ENCODE measurements around the gene SLC11A2. TPM values are rescaled to one million over a fixed set of nuclear protein-coding genes. Genes with fewer than 3 reads are reported as not detected.
A peak's percentile ranks its signal among the peaks of the same experiment; 100 is the strongest.

Gene SLC11A2
- total and polyA plus RNA-seq, 2 of the 13 experiments (the other 11 are each of a cell fraction or from before 2014, with no cell fraction given): 71.7 to 77.0 TPM

DNA sequence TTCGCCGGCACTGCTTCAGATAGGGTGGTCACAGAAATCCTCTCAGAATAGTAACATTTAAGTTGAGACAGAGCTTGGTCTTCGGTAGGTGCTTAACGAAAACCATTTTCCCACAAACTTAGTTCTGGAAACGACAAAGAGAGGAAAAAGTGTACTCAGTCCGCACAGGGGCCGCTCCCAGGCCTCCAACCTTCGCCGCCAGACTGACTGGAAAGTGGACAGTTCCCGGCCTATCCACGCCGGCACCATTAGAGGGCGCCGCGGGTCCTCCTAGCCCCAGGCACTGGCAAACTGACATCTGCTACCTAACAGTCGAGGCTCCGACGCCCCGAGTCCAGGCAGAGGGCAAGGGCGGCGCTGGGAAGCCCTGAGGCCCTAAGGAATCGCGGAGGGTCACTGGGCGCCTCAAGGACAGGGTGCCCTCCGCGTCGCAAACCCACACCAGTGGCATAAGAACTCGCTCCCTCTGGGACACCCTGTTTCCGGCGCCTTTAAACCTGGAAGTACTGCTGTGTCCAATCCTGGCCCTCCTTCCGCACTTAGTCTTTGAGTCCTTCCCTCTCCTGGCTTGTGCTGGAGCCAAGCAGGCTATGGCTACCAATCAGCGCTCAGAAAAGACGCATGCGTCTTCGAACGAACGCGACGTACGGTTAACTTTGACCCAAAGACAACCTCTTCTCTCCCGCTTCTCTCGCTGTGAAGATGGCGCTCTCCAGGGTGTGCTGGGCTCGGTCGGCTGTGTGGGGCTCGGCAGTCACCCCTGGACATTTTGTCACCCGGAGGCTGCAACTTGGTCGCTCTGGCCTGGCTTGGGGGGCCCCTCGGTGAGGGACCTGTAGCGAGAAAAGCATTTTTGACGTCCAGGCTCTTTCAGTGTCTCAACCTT, 21.7 kb upstream of the SLC11A2 start, which contains the start of gene LETMD1 (continued):
- TF ChIP-seq SOX6 (IDR thresholded peaks at IDR 0.05) (no peak), SOX6 (CRISPR knock-in tag; IDR thresholded peaks at IDR 0.05) (peak; percentile 67), PHF21A (CRISPR knock-in tag; IDR thresholded peaks at IDR 0.05) (peak; percentile 83), LCORL (IDR thresholded peaks at IDR 0.05) (no peak), LCORL (CRISPR knock-in tag; IDR thresholded peaks at IDR 0.05) (no peak), RFX1 (IDR thresholded peaks at IDR 0.05) (no peak), PHF8 (CRISPR knock-in tag; IDR thresholded peaks at IDR 0.05) (peak; percentile 89), ZNF672 (CRISPR knock-in tag; IDR thresholded peaks at IDR 0.05) (no peak), FOSL1 (CRISPR knock-in tag; IDR thresholded peaks at IDR 0.05; ENCODE audit: borderline replicate concordance) (no peak), ZNF30 (CRISPR knock-in tag; IDR thresholded peaks at IDR 0.05) (no peak), FOXA3 (CRISPR knock-in tag; IDR thresholded peaks at IDR 0.05) (no peak; the same call in 1 of the 2 replicates), PAF1 (CRISPR knock-in tag; IDR thresholded peaks at IDR 0.05) (no peak), ZFP36 (IDR thresholded peaks at IDR 0.05; ENCODE audit: borderline replicate concordance, low read depth, low read length, partially characterized antibody) (no peak), ZNF713 (CRISPR knock-in tag; IDR thresholded peaks at IDR 0.05) (peak; percentile 63; the same call in 1 of the 2 replicates), SAFB2 (CRISPR knock-in tag; IDR thresholded peaks at IDR 0.05; ENCODE audit: borderline replicate concordance, low read depth) (no peak), SNAPC2 (CRISPR knock-in tag; IDR thresholded peaks at IDR 0.05) (peak; percentile 62; the same call in 1 of the 2 replicates), NFYC (CRISPR knock-in tag; IDR thresholded peaks at IDR 0.05) (peak; percentile 87), ZNF530 (CRISPR knock-in tag; IDR thresholded peaks at IDR 0.05; ENCODE audit: low read depth) (no peak), ZNF816 (CRISPR knock-in tag; IDR thresholded peaks at IDR 0.05; ENCODE audit: borderline replicate concordance) (0 out of 2 replicates have a peak, but pooled peaks have one; percentile 33), POGZ (CRISPR knock-in tag; IDR thresholded peaks at IDR 0.05) (peak; percentile 73), ZNF546 (CRISPR knock-in tag; conservative IDR thresholded peaks at IDR 0.05) (no peak), ZSCAN22 (CRISPR knock-in tag; IDR thresholded peaks at IDR 0.05) (no peak), IKZF4 (CRISPR knock-in tag; IDR thresholded peaks at IDR 0.05; ENCODE audit: borderline replicate concordance, low read depth, not compliant biosample characterization) (no peak), ZFP36L1 (CRISPR knock-in tag; IDR thresholded peaks at IDR 0.05) (peak; percentile 56; the same call in 1 of the 2 replicates), CAMTA2 (CRISPR knock-in tag; IDR thresholded peaks at IDR 0.05; ENCODE audit: borderline replicate concordance) (no peak; the same call in 1 of the 2 replicates)
- TF ChIP-seq, protein P1, sequence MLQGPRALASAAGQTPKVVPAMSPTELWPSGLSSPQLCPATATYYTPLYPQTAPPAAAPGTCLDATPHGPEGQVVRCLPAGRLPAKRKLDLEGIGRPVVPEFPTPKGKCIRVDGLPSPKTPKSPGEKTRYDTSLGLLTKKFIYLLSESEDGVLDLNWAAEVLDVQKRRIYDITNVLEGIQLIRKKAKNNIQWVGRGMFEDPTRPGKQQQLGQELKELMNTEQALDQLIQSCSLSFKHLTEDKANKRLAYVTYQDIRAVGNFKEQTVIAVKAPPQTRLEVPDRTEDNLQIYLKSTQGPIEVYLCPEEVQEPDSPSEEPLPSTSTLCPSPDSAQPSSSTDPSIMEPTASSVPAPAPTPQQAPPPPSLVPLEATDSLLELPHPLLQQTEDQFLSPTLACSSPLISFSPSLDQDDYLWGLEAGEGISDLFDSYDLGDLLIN (CRISPR knock-in tag; IDR thresholded peaks at IDR 0.05; ENCODE audit: borderline replicate concordance): 0 out of 2 replicates have a peak, but pooled peaks have one; percentile 56
- TF ChIP-seq, protein P2, sequence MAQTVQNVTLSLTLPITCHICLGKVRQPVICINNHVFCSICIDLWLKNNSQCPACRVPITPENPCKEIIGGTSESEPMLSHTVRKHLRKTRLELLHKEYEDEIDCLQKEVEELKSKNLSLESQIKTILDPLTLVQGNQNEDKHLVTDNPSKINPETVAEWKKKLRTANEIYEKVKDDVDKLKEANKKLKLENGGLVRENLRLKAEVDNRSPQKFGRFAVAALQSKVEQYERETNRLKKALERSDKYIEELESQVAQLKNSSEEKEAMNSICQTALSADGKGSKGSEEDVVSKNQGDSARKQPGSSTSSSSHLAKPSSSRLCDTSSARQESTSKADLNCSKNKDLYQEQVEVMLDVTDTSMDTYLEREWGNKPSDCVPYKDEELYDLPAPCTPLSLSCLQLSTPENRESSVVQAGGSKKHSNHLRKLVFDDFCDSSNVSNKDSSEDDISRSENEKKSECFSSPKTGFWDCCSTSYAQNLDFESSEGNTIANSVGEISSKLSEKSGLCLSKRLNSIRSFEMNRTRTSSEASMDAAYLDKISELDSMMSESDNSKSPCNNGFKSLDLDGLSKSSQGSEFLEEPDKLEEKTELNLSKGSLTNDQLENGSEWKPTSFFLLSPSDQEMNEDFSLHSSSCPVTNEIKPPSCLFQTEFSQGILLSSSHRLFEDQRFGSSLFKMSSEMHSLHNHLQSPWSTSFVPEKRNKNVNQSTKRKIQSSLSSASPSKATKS (CRISPR knock-in tag; IDR thresholded peaks at IDR 0.05): no peak
- TF ChIP-seq, protein P3, sequence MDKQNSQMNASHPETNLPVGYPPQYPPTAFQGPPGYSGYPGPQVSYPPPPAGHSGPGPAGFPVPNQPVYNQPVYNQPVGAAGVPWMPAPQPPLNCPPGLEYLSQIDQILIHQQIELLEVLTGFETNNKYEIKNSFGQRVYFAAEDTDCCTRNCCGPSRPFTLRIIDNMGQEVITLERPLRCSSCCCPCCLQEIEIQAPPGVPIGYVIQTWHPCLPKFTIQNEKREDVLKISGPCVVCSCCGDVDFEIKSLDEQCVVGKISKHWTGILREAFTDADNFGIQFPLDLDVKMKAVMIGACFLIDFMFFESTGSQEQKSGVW (CRISPR knock-in tag; IDR thresholded peaks at IDR 0.05; ENCODE audit: borderline replicate concordance): no peak; the same call in 1 of the 2 replicates

Measured in HepG2 (cell line).